GM18951 (cell line): Measurements from ENCODE around the gene KRT84.

Source experiments
- POLR2A ChIP-seq: IDR thresholded peaks from 4 replicates; pipeline ENCODE4 v1.6.1; 2011; ENCODE audit warnings: mild to moderate bottlenecking; ENCODE audit not compliant: insufficient read length, insufficient read depth; ENCODE audit errors: extremely low read depth
- in situ Hi-C: fragments of 300-500 bp; cut with MboI; formaldehyde crosslinking; loops from one replicate; pipeline ENCODE4 v1.12.0; 2022; ENCODE audit warnings: low sequenced_read_pairs, mixed read lengths, inconsistent platforms; ENCODE audit not compliant: unreplicated experiment

Gene KRT84

GRCh38 chr12:52389313-52390207 is 4.1 kb upstream of the KRT84 start:
- no peak for TF ChIP-seq POLR2A
- in situ Hi-C loops = no loop called here

GRCh38 chr12:52387859-52388258 is 2.4 kb upstream of the KRT84 start:
- no peak for TF ChIP-seq POLR2A

GRCh38 chr12:52383331-52383730 is 2.1 kb downstream of the KRT84 start:
- TF ChIP-seq POLR2A = no peak
- in situ Hi-C loops = no loop called here

More at GRCh38 chr12:52387859-52388258, 2.4 kb upstream of the KRT84 start:
- in situ Hi-C loops = no loop called here

- TF ChIP-seq POLR2A = no peak
- in situ Hi-C loops = no loop called here
Observed at GRCh38 chr12:52382854-52383253, 2.6 kb downstream of the KRT84 start.

- no peak for TF ChIP-seq POLR2A
- in situ Hi-C loops = no loop called here
Observed at GRCh38 chr12:52381206-52381605, 4.2 kb downstream of the KRT84 start.

- in situ Hi-C loops = no loop called here
- TF ChIP-seq POLR2A = no peak
Observed at GRCh38 chr12:52380271-52380694, 5.2 kb downstream of the KRT84 start.

- no peak for TF ChIP-seq POLR2A
- in situ Hi-C loops = no loop called here
Observed at GRCh38 chr12:52379536-52379935, 5.9 kb downstream of the KRT84 start.

GRCh38 chr12:52378091-52378490 is 7.4 kb downstream of the KRT84 start:
- in situ Hi-C loops = no loop called here

GRCh38 chr12:52377266-52377665 is 8.2 kb downstream of the KRT84 start:
- in situ Hi-C loops = no loop called here
- no peak for TF ChIP-seq POLR2A

More at GRCh38 chr12:52378091-52378490, 7.4 kb downstream of the KRT84 start:
- TF ChIP-seq POLR2A = no peak

GRCh38 chr12:52372216-52373154 is 13.0 kb downstream of the KRT84 start:
- no peak for TF ChIP-seq POLR2A
- in situ Hi-C loops = no loop called here

- in situ Hi-C loops = no loop called here
Observed at GRCh38 chr12:52371716-52372115, 13.7 kb downstream of the KRT84 start.

GRCh38 chr12:52370926-52371608 is 14.4 kb downstream of the KRT84 start:
- in situ Hi-C loops = no loop called here

More at GRCh38 chr12:52371716-52372115, 13.7 kb downstream of the KRT84 start:
- TF ChIP-seq POLR2A = no peak

GRCh38 chr12:52369809-52370208 is 15.6 kb downstream of the KRT84 start:
- TF ChIP-seq POLR2A = no peak
- in situ Hi-C loops = no loop called here

More at GRCh38 chr12:52370926-52371608, 14.4 kb downstream of the KRT84 start:
- no peak for TF ChIP-seq POLR2A
